C4-2B (cell line): ENCODE data around the gene TANC1.

Experiments
- ZFX ChIP-seq: fragments of 450-650 bp; IDR thresholded peaks from 2 replicates; pipeline ENCODE4 v1.6.1; 2017
- TF ChIP-seq, protein P1 (sequence below): fragments of 450-650 bp; conservative IDR thresholded peaks from 2 replicates; pipeline ENCODE4 v1.5.1; 2017; ENCODE audit warnings: mild to moderate bottlenecking

DNA sequence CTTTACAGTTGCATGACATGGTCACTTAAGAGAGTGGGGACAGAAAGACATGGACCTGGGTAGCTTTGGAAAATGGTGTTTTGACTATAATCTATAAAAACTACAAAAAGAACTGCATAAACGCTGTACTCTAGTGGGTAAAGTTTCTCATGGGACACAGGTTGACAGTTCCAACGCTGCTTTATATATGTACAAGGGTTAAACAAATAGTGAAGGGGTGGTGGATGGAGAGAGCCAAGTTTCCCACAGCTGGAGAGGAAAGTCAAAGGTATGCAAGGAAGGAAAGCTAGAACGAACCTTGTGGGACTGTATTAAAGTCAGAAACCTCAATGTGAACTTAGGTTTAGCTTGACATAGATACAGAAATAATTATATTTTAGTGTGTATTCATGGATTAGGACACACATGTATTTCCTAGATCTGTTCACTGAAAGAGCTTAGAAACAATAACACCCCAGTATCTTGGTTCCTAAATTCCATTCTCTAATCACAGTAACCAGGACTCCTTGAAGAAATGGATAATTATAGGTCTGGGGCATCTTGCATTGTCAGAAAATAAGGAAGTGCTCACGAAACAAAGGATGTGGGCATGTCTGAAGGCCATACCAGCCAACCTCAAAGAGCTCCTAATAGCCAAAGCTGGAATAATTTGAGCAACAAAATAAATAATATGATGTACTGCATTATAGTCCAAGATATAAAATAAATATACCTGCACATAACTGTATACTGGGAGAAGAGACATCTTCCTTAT lies 28.8 kb downstream of the TANC1 start:
- TF ChIP-seq, protein P1, sequence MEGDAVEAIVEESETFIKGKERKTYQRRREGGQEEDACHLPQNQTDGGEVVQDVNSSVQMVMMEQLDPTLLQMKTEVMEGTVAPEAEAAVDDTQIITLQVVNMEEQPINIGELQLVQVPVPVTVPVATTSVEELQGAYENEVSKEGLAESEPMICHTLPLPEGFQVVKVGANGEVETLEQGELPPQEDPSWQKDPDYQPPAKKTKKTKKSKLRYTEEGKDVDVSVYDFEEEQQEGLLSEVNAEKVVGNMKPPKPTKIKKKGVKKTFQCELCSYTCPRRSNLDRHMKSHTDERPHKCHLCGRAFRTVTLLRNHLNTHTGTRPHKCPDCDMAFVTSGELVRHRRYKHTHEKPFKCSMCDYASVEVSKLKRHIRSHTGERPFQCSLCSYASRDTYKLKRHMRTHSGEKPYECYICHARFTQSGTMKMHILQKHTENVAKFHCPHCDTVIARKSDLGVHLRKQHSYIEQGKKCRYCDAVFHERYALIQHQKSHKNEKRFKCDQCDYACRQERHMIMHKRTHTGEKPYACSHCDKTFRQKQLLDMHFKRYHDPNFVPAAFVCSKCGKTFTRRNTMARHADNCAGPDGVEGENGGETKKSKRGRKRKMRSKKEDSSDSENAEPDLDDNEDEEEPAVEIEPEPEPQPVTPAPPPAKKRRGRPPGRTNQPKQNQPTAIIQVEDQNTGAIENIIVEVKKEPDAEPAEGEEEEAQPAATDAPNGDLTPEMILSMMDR: no peak
- TF ChIP-seq ZFX: no peak
